ENCODE data around the gene DPP6.

DNA sequence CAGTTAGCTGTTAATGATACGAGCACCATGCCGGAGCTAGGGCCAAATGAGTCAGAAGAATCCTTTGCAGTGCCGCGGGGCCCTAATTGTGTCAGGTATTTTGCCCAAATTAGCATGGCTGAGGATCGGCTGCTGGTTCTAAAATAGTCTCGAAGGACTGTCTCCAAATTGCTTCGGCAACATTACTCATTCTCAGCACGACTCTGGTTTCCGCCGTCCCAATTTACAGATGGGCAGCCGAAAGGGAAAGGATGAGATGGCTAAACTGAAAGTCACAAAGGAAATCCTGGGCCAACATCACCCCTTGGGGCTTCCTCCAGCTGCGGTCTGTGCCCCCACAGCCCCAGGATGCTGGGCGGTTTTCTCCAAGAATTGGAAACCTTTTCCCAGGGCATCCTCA lies 599.3 kb downstream of the DPP6 start:
- TF ChIP-seq, protein P1, sequence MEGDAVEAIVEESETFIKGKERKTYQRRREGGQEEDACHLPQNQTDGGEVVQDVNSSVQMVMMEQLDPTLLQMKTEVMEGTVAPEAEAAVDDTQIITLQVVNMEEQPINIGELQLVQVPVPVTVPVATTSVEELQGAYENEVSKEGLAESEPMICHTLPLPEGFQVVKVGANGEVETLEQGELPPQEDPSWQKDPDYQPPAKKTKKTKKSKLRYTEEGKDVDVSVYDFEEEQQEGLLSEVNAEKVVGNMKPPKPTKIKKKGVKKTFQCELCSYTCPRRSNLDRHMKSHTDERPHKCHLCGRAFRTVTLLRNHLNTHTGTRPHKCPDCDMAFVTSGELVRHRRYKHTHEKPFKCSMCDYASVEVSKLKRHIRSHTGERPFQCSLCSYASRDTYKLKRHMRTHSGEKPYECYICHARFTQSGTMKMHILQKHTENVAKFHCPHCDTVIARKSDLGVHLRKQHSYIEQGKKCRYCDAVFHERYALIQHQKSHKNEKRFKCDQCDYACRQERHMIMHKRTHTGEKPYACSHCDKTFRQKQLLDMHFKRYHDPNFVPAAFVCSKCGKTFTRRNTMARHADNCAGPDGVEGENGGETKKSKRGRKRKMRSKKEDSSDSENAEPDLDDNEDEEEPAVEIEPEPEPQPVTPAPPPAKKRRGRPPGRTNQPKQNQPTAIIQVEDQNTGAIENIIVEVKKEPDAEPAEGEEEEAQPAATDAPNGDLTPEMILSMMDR (IDR thresholded peaks at IDR 0.05): no peak
- no peak for TF ChIP-seq POLR2A (IDR thresholded peaks at IDR 0.05)
- TF ChIP-seq EP300 (IDR thresholded peaks at IDR 0.05): no peak

Measured in ovary (tissue), 3 donors.